ENCODE data around the gene CORO7.

The CORO7 gene

DNA sequence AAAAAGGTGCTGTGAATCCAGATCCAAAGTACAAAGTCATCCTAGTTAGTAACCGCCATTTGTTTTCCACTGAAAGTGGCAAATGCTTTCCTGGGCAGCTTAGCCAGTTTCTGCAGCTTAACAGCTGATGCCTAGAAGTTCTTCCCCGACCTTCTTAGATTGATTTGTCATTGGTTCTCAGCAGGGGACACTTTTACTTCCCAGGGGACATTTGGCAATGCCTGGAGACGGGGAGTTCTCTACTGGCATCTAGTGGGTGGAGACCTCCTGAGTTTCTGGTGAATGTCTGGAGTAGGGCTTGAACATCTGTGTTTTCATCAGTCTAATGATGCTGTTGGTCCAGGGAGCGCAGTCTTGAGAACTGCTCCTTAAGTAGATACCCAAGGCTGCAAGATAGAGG lies 16.8 kb upstream of the CORO7 start:
- H3K4me3 ChIP-seq: no peak overlapping the region
- no peaks in the 10 kb centered on the region for H3K9me3 ChIP-seq (ENCODE audit: low read depth, low read length)

DNA sequence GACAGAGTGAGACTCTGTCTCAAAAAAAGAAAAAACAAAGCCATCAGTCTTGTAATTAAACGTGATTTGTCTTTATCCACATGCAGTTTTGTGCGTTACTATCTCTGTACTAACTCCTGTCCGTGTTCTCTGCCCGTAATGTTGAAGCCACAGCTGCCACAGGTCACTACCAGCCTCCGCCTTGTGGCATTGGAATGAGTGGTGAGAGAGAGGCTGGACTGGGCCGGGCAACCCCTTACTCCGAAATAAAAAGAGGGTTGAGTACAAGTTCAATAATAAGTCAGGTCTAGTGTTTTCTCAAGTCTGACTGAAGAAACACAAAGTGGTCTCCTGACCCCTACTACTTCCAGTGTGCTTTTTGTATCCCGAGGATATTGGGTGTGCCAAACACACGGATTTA lies 14.6 kb upstream of the CORO7 start:
- peaks cover 61% of the 10 kb centered on the region for H3K36me3 ChIP-seq (ENCODE audit: insufficient read depth, low read length)
- no peak overlapping the region for H3K9ac ChIP-seq (ENCODE audit: insufficient read length)

More for the DNA sequence above, 16.8 kb upstream of the CORO7 start:
- H3K27ac ChIP-seq: no peak overlapping the region
- TF ChIP-seq POLR2AphosphoS5 (IDR thresholded peaks at IDR 0.05; ENCODE audit: borderline replicate concordance, low read depth, low read length) (no peak), EZH2 (IDR thresholded peaks at IDR 0.05) (no peak), FOXP2 (optimal IDR thresholded peaks at IDR 0.05; ENCODE audit: control extremely low read depth, extremely low read length, insufficient read depth) (no peak)
- H3K9ac ChIP-seq (ENCODE audit: insufficient read length): no peak overlapping the region
- H3K36me3 ChIP-seq (ENCODE audit: insufficient read depth, low read length): peaks cover 75% of the 10 kb centered on the region
- DNase-seq (ENCODE audit: low read depth, low spot score): no peak

DNA sequence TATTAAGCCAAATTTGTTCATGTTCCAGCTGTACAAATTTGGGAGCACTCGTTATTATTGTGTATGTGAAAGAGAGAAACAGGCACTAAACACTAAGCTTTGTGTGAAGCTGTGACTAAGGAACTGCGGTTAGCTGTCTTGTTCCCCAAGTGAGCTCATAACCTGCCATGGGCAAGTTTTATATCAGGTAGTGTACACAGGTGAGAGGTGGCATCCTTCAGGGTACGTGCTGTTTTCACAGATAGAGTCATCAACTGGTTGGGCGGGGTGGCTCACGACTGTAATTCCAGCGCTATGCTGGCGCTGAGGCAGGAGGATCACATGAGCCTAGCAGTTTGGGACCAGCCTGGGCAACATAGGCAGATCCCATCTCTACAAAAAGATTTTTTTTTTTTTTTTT lies 12.1 kb upstream of the CORO7 start:
- Histone ChIP-seq H3K9ac (ENCODE audit: insufficient read length) (no peak overlapping the region), H3K27ac (no peak overlapping the region), H3K4me3 (no peak overlapping the region), H3K9me3 (ENCODE audit: low read depth, low read length) (no peaks in the 10 kb centered on the region), H3K36me3 (ENCODE audit: insufficient read depth, low read length) (peaks cover 39% of the 10 kb centered on the region)
- no peak for TF ChIP-seq FOXP2 (optimal IDR thresholded peaks at IDR 0.05; ENCODE audit: control extremely low read depth, extremely low read length, insufficient read depth)
- TF ChIP-seq POLR2AphosphoS5 (IDR thresholded peaks at IDR 0.05; ENCODE audit: borderline replicate concordance, low read depth, low read length): no peak
- TF ChIP-seq EZH2 (IDR thresholded peaks at IDR 0.05): no peak
- DNase-seq (ENCODE audit: low read depth, low spot score): no peak

More for the DNA sequence above, 14.6 kb upstream of the CORO7 start:
- Histone ChIP-seq H3K9me3 (ENCODE audit: low read depth, low read length) (no peaks in the 10 kb centered on the region), H3K27ac (no peak overlapping the region), H3K4me3 (no peak overlapping the region)
- DNase-seq (ENCODE audit: low read depth, low spot score): no peak
- TF ChIP-seq POLR2AphosphoS5 (IDR thresholded peaks at IDR 0.05; ENCODE audit: borderline replicate concordance, low read depth, low read length) (no peak), FOXP2 (optimal IDR thresholded peaks at IDR 0.05; ENCODE audit: control extremely low read depth, extremely low read length, insufficient read depth) (no peak), EZH2 (IDR thresholded peaks at IDR 0.05) (no peak)

DNA sequence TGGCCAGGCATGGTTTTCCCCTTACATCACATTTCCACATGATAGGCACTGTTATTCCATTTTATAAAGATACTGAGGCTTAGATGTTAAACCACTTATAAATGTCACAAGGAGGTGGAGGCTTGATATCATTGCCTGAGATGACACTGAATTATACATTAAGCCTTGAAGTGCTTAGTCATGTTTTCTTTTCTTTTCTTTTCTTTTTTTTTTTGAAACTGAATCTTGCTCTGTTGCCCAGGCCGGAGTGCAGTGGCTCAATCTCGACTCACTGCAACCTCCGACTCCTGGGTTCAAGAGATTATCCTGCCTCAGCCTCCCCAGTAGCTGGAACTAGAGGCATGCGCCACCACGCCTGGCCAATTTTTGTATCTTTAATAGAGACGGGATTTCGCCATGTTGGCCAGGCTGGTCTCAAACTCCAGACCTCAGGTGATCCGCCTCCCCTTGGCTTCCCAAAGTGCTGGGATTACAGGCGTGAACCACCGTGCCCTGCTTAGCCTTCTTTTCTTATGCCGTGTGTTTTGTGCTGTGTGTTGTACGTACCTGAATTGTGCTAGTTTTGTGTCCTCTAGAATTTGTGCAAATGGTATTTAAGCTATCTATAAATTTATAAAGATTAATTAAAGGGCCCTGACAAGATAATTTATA lies 10.5 kb upstream of the CORO7 start:
- Histone ChIP-seq H3K9me3 (ENCODE audit: low read depth, low read length) (no peaks in the 10 kb centered on the region), H3K36me3 (ENCODE audit: insufficient read depth, low read length) (peaks cover 37% of the 10 kb centered on the region), H3K4me3 (peak overlapping the region; percentile 98), H3K27ac (peak overlapping the region; percentile 100), H3K9ac (ENCODE audit: insufficient read length) (peak overlapping the region; percentile 99)
- DNase-seq (ENCODE audit: low read depth, low spot score): no peak
- TF ChIP-seq EZH2 (IDR thresholded peaks at IDR 0.05) (no peak), POLR2AphosphoS5 (IDR thresholded peaks at IDR 0.05; ENCODE audit: borderline replicate concordance, low read depth, low read length) (no peak), FOXP2 (optimal IDR thresholded peaks at IDR 0.05; ENCODE audit: control extremely low read depth, extremely low read length, insufficient read depth) (no peak)

DNA sequence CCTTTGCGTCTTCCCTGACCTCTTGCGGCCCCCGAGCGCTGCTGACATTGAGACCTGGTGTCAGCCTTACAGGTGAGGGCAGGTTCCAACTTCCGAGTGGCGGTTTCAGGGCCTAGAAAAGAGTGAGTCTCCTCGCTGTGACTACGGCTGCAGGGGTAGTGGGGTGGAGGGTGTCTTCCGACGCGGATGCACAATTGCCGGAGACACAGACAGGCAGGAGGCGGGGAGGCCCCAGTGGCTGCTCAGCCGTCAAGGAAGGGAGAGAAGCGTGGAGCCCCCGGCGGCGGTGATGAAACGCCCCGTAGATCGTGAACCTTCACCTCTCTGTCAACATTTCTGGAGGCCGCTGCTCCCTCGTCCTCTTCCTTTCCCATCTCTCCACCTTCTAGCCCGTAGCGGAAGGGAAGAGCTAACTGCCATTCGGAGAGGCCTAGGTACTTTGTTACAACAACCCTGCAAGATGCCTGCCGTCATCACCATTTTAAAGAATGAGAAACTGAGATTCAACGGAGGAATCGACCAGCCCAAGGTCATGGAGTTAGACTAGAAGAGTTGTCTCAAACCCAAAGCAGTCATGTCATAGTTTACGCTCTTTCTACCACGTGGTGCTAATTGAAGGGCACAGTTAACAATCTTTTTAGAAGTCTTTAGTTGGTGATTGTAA lies 9.8 kb upstream of the CORO7 start:
- no peak for TF ChIP-seq FOXP2 (optimal IDR thresholded peaks at IDR 0.05; ENCODE audit: control extremely low read depth, extremely low read length, insufficient read depth)
- no peak for TF ChIP-seq POLR2AphosphoS5 (IDR thresholded peaks at IDR 0.05; ENCODE audit: borderline replicate concordance, low read depth, low read length)
- no peak for TF ChIP-seq EZH2 (IDR thresholded peaks at IDR 0.05)
- peak overlapping the region; percentile 99 for H3K9ac ChIP-seq (ENCODE audit: insufficient read length)
- no peak for DNase-seq (ENCODE audit: low read depth, low spot score)
- H3K4me3 ChIP-seq: peak overlapping the region; percentile 98
- peaks cover 31% of the 10 kb centered on the region for H3K36me3 ChIP-seq (ENCODE audit: insufficient read depth, low read length)
- no peaks in the 10 kb centered on the region for H3K9me3 ChIP-seq (ENCODE audit: low read depth, low read length)
- H3K27ac ChIP-seq: peak overlapping the region; percentile 100

DNA sequence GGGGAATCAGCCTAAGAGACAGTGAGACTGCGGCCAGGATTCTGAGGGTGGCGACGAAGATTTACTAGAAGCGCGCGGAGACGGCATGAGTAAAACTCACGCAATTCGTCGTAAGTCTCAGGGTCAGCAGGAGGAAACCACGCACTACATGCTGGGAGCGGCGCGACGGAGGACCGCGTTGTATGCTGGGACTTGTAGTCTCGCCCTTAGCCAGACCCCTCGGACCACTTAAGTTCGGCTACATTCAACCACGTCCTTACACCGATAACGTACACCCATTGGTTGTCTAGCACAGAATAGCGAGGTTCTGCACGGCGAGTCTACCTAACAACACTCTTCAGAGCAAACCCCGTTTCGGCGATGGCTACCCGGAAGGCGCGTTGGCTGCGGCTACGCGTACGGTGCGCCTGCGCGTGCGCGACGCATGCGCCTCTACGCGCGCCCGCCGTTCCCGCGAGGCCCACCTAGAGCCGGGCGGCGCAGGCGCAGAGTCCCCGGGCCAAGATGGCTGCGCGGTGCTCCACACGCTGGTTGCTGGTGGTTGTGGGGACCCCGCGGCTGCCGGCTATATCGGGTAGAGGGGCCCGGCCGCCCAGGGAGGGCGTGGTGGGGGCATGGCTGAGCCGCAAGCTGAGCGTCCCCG lies 9.1 kb upstream of the CORO7 start, which contains the start of gene DNAJA3:
DNAJA3 (plus strand) TSS at position 491 of the 643 bp plus-strand sequence; CDS start at position 505, 14 bp downstream.
- H3K36me3 ChIP-seq (ENCODE audit: insufficient read depth, low read length): peaks cover 24% of the 10 kb centered on the region
- H3K27ac ChIP-seq: peak within 1 kb of the TSS; percentile 100
- TF ChIP-seq POLR2AphosphoS5 (IDR thresholded peaks at IDR 0.05; ENCODE audit: borderline replicate concordance, low read depth, low read length) (peak; percentile 83), FOXP2 (optimal IDR thresholded peaks at IDR 0.05; ENCODE audit: control extremely low read depth, extremely low read length, insufficient read depth) (peak; percentile 34), EZH2 (IDR thresholded peaks at IDR 0.05) (no peak)
- peak; percentile 86 for DNase-seq (ENCODE audit: low read depth, low spot score)
- H3K9ac ChIP-seq (ENCODE audit: insufficient read length): peak within 1 kb of the TSS; percentile 99
- no peaks in the 10 kb centered on the region for H3K9me3 ChIP-seq (ENCODE audit: low read depth, low read length)
- peak within 1 kb of the TSS; percentile 98 for H3K4me3 ChIP-seq

DNA sequence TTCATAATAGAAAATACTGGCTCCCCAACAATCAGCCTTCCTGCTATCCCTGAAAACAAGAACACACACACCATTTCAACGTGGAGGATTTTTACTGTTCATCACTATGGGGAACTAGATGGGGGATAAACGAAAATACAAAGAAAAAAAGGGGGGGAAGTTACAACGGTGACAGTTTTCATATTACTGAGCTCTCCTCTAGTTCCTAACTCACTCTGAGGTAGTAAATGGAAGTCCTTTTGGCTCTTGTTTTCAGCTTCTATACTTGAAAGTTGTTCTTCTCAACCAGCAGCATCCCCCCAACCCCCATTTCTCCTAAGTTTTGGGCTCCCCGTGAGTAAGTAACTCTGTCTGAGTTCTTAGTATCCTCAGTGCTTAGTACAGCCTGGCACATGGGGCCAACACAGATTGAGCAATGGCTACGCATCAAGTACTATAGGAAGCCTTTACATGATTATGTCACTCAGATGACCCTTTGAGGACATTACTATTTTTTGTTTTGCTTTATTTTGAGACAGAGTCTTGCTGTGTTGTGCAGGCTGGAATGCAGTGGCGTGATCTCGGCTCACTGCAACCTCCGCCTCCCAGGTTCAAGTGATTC lies 4.2 kb upstream of the CORO7 start:
- H3K36me3 ChIP-seq (ENCODE audit: insufficient read depth, low read length): no peaks in the 10 kb centered on the region
- no peak for DNase-seq (ENCODE audit: low read depth, low spot score)
- TF ChIP-seq FOXP2 (optimal IDR thresholded peaks at IDR 0.05; ENCODE audit: control extremely low read depth, extremely low read length, insufficient read depth): no peak
- no peak for TF ChIP-seq POLR2AphosphoS5 (IDR thresholded peaks at IDR 0.05; ENCODE audit: borderline replicate concordance, low read depth, low read length)
- TF ChIP-seq EZH2 (IDR thresholded peaks at IDR 0.05): no peak

More for the DNA sequence above, 4.2 kb upstream of the CORO7 start:
- Histone ChIP-seq H3K4me3 (no peak overlapping the region), H3K9ac (ENCODE audit: insufficient read length) (no peak overlapping the region), H3K9me3 (ENCODE audit: low read depth, low read length) (no peaks in the 10 kb centered on the region), H3K27ac (no peak overlapping the region)

Measured in SK-N-MC (cell line).